Testis (tissue), 3 donors: ENCODE measurements around the gene FAM124A. TPM values are rescaled to one million over a fixed set of nuclear protein-coding genes. Genes with fewer than 3 reads are reported as not detected.

Source experiments
- DNase-seq: peaks from one replicate; pipeline ENCODE4 v3.0.0-alpha.2; 2019
- H3K27ac ChIP-seq, 2 donors: fragments of 200-600 bp; sonication (generic); one replicate each; pipeline ENCODE4 v1.5.1; 2019
- H3K27me3 ChIP-seq: fragments of 200-600 bp; sonication (generic); one replicate; pipeline ENCODE4 v1.5.1; 2019
- H3K36me3 ChIP-seq: fragments of 200-600 bp; sonication (generic); one replicate; pipeline ENCODE4 v1.5.1; 2017; ENCODE audit warnings: low read depth; ENCODE audit errors: missing control alignments
- H3K4me1 ChIP-seq: fragments of 200-600 bp; sonication (generic); one replicate; pipeline ENCODE4 v1.5.1; 2019
- H3K4me3 ChIP-seq, 2 donors: fragments of 200-600 bp; sonication (generic); one replicate each; pipeline ENCODE4 v1.5.1; 2017 to 2019
- H3K9me3 ChIP-seq: fragments of 200-600 bp; sonication (generic); one replicate; pipeline ENCODE4 v1.5.1; 2017
- CTCF ChIP-seq, 3 experiments: fragments of 450-650 bp in 2 of 3; fragments of 200-600 bp in 1 of 3; sonication (generic) in 1 of 3; IDR thresholded peaks; one replicate each; pipeline ENCODE4 v1.5.1; 2016 to 2019; ENCODE audit warnings: antibody characterized with exemption in 3 of 3, mild to moderate bottlenecking in 2 of 3, moderate library complexity in 1 of 3
- POLR2A ChIP-seq: fragments of 450-650 bp; IDR thresholded peaks from one replicate; pipeline ENCODE4 v1.6.1; 2017; ENCODE audit warnings: antibody characterized with exemption, mild to moderate bottlenecking, moderate library complexity
- WGBS, 2 donors: methylation state at CpG; one replicate each; pipeline ENCODE4 v1.1.5; 2018; 5-methylcytosine and 5-hydroxymethylcytosine counted together
- intact Hi-C: fragments of 100-400 bp; cut with DNase I; formaldehyde crosslinking; loops from one replicate; pipeline ENCODE4 v1.15.1; 2023; ENCODE audit warnings: low total_unique reads
- polyA plus RNA-seq: library from polyadenylated mRNA; stranded (reverse); fragments of 350-450 nt; fragmentation: Illumina TruSeq; extraction: RNeasy Lipid Tissue Mini Kit (QIAGEN cat#74804); gene quantifications from one replicate; pipeline ENCODE4 v1.2.3, GENCODE V29; 2014; ENCODE audit warnings: low read depth, low replicate concordance; ENCODE audit not compliant: insufficient read depth
- total RNA-seq, 2 donors: library from RNA; depleted of rRNA; stranded (reverse); fragments of >200 nt; gene quantifications; one replicate each; pipeline ENCODE4 v1.2.3, GENCODE V29; 2016

The FAM124A gene
- total and polyA plus RNA-seq, 3 donors from 2014 or later = 2.7 to 3.4 (median 3.0) TPM

- WGBS, 2 donors = 79 to 82% methylated on average over 13 to 14 of the region's 14 CpGs
- no peak for TF ChIP-seq CTCF (IDR thresholded peaks at IDR 0.05)
- TF ChIP-seq POLR2A = no peak
These were observed 102.7 kb downstream of the FAM124A start for GRCh38 chr13:51324714-51325420.

GRCh38 chr13:51325837-51326236 is 103.6 kb downstream of the FAM124A start:
- Histone ChIP-seq H3K4me1 (no peaks in the 10 kb centered on the region), H3K27me3 (no peaks in the 10 kb centered on the region), H3K27ac (no peak overlapping the region), H3K9me3 (no peaks in the 10 kb centered on the region), H3K4me3 (no peak overlapping the region), H3K36me3 (no peaks in the 10 kb centered on the region)
- no peak for DNase-seq
- 91 to 97% methylated on average over 6 of the region's 6 CpGs for WGBS, 2 donors
- TF ChIP-seq POLR2A = no peak
- no peak for TF ChIP-seq CTCF (IDR thresholded peaks at IDR 0.05)
- intact Hi-C loops = no loop called here

More at GRCh38 chr13:51324714-51325420, 102.7 kb downstream of the FAM124A start:
- Histone ChIP-seq H3K4me3 (no peak overlapping the region), H3K4me1 (no peaks in the 10 kb centered on the region), H3K27ac (no peak overlapping the region), H3K36me3 (no peaks in the 10 kb centered on the region), H3K9me3 (no peaks in the 10 kb centered on the region), H3K27me3 (no peaks in the 10 kb centered on the region)
- intact Hi-C loops = no loop called here
- DNase-seq = no peak

GRCh38 chr13:51326777-51327176 is 104.6 kb downstream of the FAM124A start:
- Histone ChIP-seq H3K36me3 (no peaks in the 10 kb centered on the region), H3K27me3 (no peaks in the 10 kb centered on the region), H3K9me3 (no peaks in the 10 kb centered on the region), H3K4me3 (no peak overlapping the region), H3K27ac (no peak overlapping the region), H3K4me1 (no peaks in the 10 kb centered on the region)
- intact Hi-C loops = no loop called here
- no peak for TF ChIP-seq POLR2A
- DNase-seq = no peak
- 81 to 97% methylated on average over 2 of the region's 2 CpGs for WGBS, 2 donors

- Histone ChIP-seq H3K27me3 (no peaks in the 10 kb centered on the region), H3K4me3 (no peak overlapping the region), H3K36me3 (no peaks in the 10 kb centered on the region), H3K9me3 (no peaks in the 10 kb centered on the region), H3K27ac (no peak overlapping the region), H3K4me1 (no peaks in the 10 kb centered on the region)
- intact Hi-C loops = no loop called here
- no peak for TF ChIP-seq POLR2A
- TF ChIP-seq CTCF (IDR thresholded peaks at IDR 0.05) = no peak
- DNase-seq = no peak
- 93 to 97% methylated on average over 2 of the region's 2 CpGs for WGBS, 2 donors
These were observed 105.8 kb downstream of the FAM124A start for GRCh38 chr13:51327961-51328360.

GRCh38 chr13:51328488-51328887 is 106.3 kb downstream of the FAM124A start:
- TF ChIP-seq CTCF (IDR thresholded peaks at IDR 0.05) = no peak
- no peak for TF ChIP-seq POLR2A
- Histone ChIP-seq H3K36me3 (no peaks in the 10 kb centered on the region), H3K4me1 (no peaks in the 10 kb centered on the region), H3K27me3 (no peaks in the 10 kb centered on the region), H3K9me3 (no peaks in the 10 kb centered on the region), H3K4me3 (no peak overlapping the region), H3K27ac (no peak overlapping the region)
- intact Hi-C loops = no loop called here
- DNase-seq = no peak
- 74 to 81% methylated on average over 5 to 6 of the region's 6 CpGs for WGBS, 2 donors
